NCI-H2081 treated with DMSO at 0.1 percent for 48 hours (cell line): ENCODE data around the gene BMP3.

Experiments
- DNase-seq: peaks from one replicate; lab custom pipeline; 2025; lab: John Stamatoyannopoulos, UW

BMP3 gene

DNA sequence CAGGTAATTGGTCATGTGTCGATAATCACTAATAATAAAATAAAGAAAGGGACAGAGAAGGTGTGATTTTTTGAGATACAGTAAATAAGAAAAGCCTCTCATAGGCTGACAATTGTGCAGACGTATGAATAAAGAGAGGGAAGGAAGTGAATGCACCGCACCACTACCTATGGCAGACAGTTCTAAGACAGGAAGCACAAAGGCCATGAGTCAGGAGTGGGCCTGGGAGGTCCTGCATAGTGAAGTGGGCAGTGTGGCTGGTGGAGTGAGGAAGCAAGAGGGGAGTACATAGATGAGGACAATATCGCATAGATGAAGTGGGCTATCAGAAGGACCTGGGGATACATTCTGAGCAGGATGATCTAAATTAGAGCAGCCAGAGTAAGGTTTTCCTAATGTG, 75.6 kb downstream of the BMP3 start:
- DNase-seq, result no peak
